ENCODE data around the gene HOGA1. TPM values are rescaled to one million over a fixed set of nuclear protein-coding genes. Genes with fewer than 3 reads are reported as not detected.

HOGA1 gene
- total and polyA plus RNA-seq, 2 donors (not counting 3 experiments of a cell fraction or from before 2014, with no cell fraction given): 0.44 to 0.91 TPM

DNA sequence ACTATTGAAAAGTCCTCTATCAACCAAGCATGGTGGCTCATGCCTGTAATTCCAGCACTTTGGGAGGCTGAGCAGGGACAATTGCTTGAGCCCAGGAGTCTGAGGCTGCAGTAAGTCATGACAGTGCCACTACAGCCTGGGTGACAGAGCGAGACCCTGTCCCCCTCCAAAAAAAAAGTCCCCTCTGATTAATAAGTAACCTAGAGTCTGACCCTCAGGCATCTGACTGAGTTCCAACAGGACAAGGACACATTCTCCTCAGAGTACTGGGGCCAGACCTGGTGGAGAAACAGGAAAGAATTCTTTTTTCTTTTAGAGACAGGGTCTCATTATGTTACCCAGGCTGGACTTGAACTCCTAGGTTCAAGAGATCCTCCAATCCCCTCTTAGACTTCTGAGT lies 39.1 kb downstream of the HOGA1 start:
- H2AFZ ChIP-seq (ENCODE audit: low read depth, low read length): no peak overlapping the region
- TF ChIP-seq POLR2A (IDR thresholded peaks at IDR 0.05; ENCODE audit: low read depth, low read length) (no peak), GATA2 (IDR thresholded peaks at IDR 0.05; ENCODE audit: insufficient read depth, insufficient read length, low read depth, low read length) (no peak), MYC (IDR thresholded peaks at IDR 0.05; ENCODE audit: low read depth, low read length) (no peak), POLR2AphosphoS5 (IDR thresholded peaks at IDR 0.05; ENCODE audit: insufficient read depth, low read depth, low read length) (no peak), EZH2 (IDR thresholded peaks at IDR 0.05; ENCODE audit: borderline replicate concordance, low read depth, low read length, severe bottlenecking) (no peak), FOS (IDR thresholded peaks at IDR 0.05; ENCODE audit: borderline replicate concordance, insufficient read depth, low read length) (no peak), JUN (IDR thresholded peaks at IDR 0.05; ENCODE audit: borderline replicate concordance, insufficient read depth, insufficient read length, low read depth) (no peak)
- TF ChIP-seq, protein P1, sequence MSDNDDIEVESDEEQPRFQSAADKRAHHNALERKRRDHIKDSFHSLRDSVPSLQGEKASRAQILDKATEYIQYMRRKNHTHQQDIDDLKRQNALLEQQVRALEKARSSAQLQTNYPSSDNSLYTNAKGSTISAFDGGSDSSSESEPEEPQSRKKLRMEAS (IDR thresholded peaks at IDR 0.05; ENCODE audit: insufficient read depth, insufficient read length): no peak
- TF ChIP-seq, protein P2, sequence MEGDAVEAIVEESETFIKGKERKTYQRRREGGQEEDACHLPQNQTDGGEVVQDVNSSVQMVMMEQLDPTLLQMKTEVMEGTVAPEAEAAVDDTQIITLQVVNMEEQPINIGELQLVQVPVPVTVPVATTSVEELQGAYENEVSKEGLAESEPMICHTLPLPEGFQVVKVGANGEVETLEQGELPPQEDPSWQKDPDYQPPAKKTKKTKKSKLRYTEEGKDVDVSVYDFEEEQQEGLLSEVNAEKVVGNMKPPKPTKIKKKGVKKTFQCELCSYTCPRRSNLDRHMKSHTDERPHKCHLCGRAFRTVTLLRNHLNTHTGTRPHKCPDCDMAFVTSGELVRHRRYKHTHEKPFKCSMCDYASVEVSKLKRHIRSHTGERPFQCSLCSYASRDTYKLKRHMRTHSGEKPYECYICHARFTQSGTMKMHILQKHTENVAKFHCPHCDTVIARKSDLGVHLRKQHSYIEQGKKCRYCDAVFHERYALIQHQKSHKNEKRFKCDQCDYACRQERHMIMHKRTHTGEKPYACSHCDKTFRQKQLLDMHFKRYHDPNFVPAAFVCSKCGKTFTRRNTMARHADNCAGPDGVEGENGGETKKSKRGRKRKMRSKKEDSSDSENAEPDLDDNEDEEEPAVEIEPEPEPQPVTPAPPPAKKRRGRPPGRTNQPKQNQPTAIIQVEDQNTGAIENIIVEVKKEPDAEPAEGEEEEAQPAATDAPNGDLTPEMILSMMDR (IDR thresholded peaks at IDR 0.05; ENCODE audit: extremely low read depth in 1 of 2, insufficient read depth in 1 of 2, low read depth in 1 of 2, low read length in 2 of 2): no peak
- intact Hi-C loops (cut with micrococcal nuclease) (no loop called here), dilution Hi-C loops (cut with MboI; ENCODE audit: extremely low pct_ligation_motif_present, low sequenced_read_pairs) (no loop called here)
- no peaks in the 10 kb centered on the region for H3K9me3 ChIP-seq (replicated peaks; ENCODE audit: control insufficient read depth, insufficient read depth, low read length)
- no peak overlapping the region for H3K9ac ChIP-seq (replicated peaks; ENCODE audit: extremely low read depth, insufficient read depth, low read length)
- no peaks in the 10 kb centered on the region for H3K9me1 ChIP-seq (replicated peaks; ENCODE audit: control insufficient read depth, extremely low read depth, insufficient read depth, low read length)
- BruUV-seq (replicated peaks): no TSS peak
- ChIA-PET POLR2A (no interaction called here), CTCF (no interaction called here)
- H3K4me3 ChIP-seq (replicated peaks in 1 of 3; ENCODE audit: insufficient read depth in 1 of 3, low read depth in 1 of 3, low read length in 3 of 3): no peak overlapping the region
- H3K4me1 ChIP-seq (ENCODE audit: control insufficient read depth, extremely low read depth, insufficient read depth, low read length): no peaks in the 10 kb centered on the region
- H3K27ac ChIP-seq (ENCODE audit: insufficient read depth, low read depth, low read length): no peak overlapping the region
- FAIRE-seq (no peak), DNase-seq (ENCODE audit: low read depth, low spot score) (no peak)
- no peaks in the 10 kb centered on the region for H3K27me3 ChIP-seq (ENCODE audit: control insufficient read depth in 2 of 2, insufficient read depth in 2 of 2, low read length in 2 of 2)
- H4K20me1 ChIP-seq (replicated peaks; ENCODE audit: control insufficient read depth, extremely low read depth, insufficient read depth, low read length): no peaks in the 10 kb centered on the region
- no peaks in the 10 kb centered on the region for H3K36me3 ChIP-seq (ENCODE audit: control insufficient read depth in 2 of 2, extremely low read depth in 1 of 2, insufficient read depth in 2 of 2, low read length in 2 of 2)
- no peak overlapping the region for H3K4me2 ChIP-seq (ENCODE audit: insufficient read depth, low read length)
- H3K79me2 ChIP-seq (ENCODE audit: control insufficient read depth, insufficient read depth, low read length): no peaks in the 10 kb centered on the region
